GM21447 (cell line): ENCODE results near the gene TROAP.
A peak's percentile ranks its signal among the peaks of the same experiment; 100 is the strongest.

ENCODE experiments used
- ATAC-seq: cut with Tn5 transposase; IDR thresholded peaks from one replicate; pipeline ENCODE4 v1.9.1; 2021; ENCODE audit not compliant: unreplicated experiment

The TROAP gene

GRCh38 chr12:49342066-49342913, 19.2 kb downstream of the TROAP start:
- peak; percentile 58 for ATAC-seq

DNA sequence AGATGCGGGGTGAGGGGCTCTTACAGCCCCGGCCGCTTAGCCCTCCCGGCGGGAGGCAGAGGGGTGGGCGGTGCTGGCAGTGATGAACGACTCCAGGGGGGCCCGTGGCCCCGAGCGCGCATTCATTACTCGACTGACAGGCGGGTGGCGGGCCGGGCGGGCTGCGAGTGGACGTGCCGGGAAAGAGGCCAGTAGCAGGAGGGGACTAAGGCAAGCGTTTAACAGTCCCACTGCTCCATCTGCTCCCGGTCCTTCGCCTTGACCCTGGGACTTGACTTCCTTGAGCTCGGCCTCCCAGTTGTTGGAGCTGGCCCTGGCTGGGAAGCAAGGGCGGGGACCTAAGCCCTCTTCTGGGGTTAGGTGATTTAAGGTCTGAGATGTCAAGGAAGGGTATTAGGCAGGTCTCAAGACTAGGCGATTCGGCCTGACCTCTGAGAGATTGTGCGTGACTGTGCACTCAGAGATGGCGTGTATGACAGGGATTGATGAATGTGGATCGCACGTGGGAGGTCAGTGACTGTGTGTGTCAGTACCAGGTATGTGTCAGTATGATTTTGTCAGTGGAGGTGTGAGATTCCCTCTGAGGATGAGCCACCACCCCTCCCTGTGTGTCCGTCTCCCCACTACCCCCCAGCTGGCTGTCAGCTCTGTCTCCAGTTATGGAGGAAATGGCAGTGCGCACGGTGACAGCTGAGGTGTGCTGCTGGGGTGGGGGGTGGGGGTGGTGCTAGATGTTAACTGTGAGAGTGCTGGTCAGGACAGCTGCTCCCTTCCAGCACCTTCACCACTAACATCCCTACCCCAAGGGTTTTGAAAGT, 20.1 kb downstream of the TROAP start:
- ATAC-seq: no peak

DNA sequence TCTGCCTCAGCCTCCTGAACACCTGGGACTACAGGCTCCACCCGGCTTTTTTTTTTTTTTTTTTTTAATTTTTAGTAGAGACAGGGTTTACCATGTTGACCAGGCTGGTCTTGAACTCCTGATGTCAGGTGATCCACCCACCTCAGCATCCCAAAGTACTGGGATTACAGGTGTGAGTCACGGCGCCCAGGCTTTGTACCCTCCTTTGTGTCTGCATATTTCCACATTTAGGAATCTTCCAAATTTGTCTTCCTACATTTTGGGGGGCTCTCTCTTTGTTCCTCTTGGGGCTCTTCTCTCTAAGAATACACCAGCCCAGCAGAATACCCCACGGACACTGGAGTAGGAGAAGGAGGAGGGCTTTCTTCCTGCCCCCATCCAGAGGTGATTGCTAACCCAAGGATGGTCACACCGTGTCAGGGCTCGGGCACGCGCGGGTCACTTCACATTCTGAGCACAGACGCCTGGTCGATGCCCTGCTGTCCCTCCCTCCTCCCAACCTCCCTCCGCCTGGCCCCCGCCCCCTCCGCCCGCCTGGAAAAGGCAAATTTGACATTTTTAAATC, 21.5 kb downstream of the TROAP start:
- ATAC-seq: no peak

- ATAC-seq: no peak
Observed at GRCh38 chr12:49345051-49345824, 22.2 kb downstream of the TROAP start.

DNA sequence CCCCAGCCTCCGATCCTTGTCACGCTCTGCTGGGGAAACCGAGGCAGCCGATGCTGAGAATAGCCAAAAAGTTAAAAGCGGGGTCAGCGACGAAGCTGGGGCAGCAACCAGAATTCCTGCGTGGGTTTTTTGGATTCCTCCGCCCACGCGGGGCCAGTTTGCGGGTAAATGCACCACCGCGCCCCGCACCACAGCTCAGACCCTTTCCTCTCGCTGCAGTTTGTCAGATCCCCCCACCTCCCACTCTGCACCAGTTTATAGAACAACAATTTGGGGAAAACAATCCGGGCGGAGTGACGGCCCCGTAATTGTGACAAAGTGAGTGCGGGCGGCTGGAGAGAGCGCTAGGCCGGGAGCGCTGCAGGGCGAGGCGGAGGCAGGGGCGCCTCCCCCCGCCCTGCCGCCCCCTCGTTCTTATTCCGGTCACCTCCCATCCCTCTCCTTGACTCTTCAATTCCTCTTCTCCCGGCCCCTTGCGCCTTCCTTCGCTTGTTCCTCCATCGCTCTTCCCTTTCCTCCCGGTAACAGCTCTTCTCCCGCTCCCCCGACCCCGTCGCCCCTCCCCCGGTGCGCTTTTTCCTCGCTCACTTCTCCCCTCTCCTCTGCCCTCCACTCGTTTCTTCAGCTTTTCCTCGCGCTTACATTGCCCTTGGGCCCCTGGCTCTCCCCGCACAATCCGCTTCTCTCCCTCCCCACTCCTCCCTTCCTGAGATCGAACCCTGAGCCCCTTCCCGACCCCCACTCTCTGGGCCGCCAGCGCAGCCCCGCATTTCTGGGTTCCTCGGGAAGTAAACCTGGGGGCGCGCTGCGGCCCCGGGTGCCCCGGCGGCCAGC, 23.0 kb downstream of the TROAP start:
- ATAC-seq: no peak

GRCh38 chr12:49346659-49347310, 23.7 kb downstream of the TROAP start, which contains the start of gene DNAJC22:
Gene DNAJC22, plus strand, starts transcription at chr12:49346888. Its CDS starts 1,985 bp downstream, at chr12:49348873.
- no peak for ATAC-seq

DNA sequence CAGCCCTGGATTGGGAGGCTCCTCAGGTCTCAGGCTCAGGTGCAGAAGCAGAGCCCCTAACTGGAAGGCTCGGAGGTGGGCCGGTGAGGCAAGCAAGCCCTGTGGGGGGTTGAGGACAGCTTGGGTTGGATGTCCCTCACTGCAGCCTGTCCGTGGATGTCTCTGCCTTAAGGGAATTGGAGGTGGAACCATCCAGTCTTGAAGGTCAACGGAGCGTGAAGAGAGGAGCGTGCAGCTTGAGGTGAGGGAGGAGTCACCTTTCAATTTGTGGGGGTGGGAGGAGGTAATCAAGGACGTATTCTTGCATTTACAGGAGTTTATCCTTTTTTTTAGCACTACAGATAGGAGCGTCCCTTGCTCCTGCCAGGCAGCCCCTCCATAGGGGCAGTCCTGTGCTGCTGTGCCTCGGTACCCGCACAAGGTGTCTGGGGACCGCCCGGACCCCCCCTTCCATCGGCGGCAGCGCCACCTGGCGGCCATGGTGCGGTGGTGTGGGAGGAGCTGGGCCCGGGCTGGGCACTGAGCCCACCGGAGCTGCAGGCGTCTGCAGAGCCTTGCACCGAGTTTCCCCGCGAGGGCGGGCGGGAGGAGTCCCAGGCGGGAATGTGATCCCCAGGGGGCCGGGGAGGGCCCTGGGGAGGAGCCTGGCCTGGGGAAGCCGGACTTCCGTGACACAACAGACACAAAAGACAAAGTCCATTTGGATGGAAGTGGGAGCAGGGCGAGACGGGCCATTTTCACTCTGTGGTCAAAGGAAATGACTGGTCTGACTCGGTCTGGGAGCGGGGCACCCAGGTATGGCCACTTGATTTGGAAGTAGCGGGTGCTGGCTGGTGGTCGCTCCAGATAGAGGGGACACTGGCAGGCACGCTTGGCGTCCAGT, 24.5 kb downstream of the TROAP start:
- no peak for ATAC-seq

DNA sequence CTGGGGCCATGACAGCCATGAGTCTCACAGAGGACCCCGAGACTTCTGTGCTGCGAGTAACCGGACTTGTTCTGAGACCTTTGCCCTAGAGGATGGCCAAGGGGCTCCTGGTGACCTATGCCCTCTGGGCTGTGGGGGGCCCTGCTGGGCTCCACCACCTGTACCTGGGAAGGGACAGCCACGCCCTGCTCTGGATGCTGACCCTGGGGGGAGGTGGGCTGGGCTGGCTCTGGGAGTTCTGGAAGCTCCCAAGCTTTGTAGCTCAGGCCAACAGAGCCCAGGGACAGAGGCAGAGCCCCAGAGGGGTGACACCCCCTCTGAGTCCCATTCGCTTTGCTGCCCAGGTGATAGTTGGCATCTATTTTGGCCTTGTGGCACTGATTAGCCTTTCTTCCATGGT, 25.7 kb downstream of the TROAP start:
- no peak for ATAC-seq

DNA sequence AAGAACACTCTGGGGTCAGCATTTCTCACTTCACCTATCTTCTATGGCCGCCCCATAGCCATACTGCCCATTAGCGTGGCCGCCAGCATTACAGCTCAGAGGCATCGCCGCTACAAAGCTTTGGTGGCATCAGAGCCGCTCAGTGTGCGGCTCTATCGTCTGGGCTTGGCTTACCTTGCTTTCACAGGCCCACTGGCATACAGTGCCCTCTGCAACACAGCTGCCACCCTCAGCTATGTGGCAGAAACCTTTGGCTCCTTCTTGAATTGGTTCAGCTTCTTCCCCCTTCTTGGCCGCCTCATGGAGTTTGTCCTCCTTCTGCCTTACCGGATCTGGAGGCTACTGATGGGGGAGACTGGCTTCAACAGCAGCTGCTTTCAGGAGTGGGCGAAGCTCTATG, 26.2 kb downstream of the TROAP start:
- ATAC-seq: no peak

DNA sequence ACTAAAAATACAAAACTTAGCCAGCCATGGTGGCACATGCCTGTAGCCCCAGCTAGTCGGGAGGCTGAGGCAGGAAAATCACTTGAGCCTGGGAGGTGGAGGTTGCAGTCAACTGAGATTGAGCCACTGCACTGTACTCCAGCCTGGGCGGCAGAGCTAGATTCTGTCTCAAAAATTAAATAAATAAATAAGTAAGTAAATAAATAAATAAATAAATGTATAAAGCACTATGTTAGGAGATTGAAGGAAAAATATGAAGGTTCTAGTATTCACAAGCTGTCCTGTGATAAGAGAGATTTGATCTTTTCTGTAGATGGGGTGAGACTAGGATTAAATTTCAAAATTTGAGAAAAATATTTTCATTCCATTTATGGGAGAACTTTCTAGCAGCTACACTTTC, 29.3 kb downstream of the TROAP start:
- no peak for ATAC-seq

DNA sequence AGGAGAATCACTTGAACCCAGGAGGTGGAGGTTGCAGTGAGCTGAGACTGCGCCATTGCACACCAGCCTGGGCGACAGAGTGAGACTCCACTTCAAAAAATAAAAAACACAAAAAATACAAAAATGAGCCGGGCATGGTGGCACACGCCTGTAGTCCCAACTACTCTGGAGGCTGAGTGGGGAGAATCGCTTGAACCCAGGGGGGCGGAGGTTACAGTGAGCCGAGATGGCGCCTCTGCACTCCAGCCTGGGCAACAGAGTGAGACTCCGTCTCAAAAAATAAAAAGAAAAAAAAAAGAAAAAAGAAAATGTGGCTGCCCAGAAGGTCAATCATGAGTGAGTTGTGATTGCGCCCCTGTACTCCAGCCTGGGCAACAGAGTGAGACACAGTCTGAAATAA, 32.9 kb downstream of the TROAP start:
- no peak for ATAC-seq

GRCh38 chr12:49357103-49357678, 34.1 kb downstream of the TROAP start:
- no peak for ATAC-seq

GRCh38 chr12:49358483-49359141, 35.6 kb downstream of the TROAP start:
- ATAC-seq: no peak

- ATAC-seq: no peak
Observed at GRCh38 chr12:49359671-49360070, 36.6 kb downstream of the TROAP start.

DNA sequence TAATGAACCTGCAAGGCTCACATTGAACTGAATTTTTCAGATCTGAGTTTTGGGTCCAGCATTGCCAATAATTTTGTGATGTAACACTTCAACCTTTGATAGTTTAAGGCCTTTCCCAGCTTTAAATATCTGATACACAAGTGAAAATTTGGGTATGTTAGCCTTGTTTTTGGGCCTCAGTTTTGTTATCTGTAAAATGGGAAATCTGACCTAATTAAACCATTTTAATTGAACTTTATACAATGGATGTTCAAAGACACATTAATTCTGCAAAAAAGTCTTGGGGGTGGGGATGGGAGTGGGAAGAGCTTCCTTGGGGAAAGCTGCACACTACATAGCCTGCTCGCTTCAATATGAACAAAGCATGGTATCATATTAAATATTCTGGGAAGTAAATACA, 39.0 kb downstream of the TROAP start:
- no peak for ATAC-seq

DNA sequence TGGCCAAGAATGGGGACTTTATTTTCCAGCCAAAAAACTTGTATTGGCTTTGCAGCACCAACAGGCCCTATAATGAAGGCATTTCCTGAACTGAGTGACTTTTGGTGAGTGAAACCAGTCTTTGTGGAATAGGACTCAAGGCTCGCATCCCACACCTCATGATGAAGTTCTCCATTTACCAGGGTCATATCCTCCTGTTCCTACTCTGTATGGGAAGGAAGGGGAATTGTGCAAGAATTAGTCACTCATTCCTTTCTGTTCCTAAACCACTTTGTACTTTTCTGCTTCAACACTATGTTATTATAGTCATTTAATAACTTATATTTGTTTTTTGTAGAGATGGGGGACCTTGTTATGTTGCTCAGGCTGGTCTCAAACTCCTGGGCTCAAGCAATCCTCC, 41.9 kb downstream of the TROAP start:
- no peak for ATAC-seq

DNA sequence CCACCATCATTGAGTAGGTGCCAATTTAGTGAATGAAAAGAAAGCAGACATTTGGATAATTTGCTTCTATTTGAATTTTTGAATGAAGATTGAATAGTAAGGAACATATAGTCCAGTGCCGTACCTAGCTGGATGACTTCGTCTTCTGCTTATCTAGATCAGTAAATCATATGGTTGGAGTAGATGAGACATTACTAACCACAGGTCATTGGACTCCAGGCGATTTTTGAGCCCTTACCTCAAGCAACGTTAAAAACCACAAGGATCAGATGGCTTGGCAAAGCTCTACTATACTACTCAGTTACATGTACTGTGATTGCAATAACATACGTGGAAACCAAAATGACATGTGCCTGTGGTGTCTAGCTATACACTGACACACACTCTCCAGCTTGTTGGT, 42.5 kb downstream of the TROAP start:
- no peak for ATAC-seq
